NCI-H524 (cell line): ENCODE data around the gene LPCAT2.

Experiments used
- DNase-seq, 2 experiments: peaks; one replicate each; lab custom pipeline; 2025; lab: John Stamatoyannopoulos, UW

LPCAT2 gene

GRCh38 chr16:55555436-55555835, 46.6 kb downstream of the LPCAT2 start:
- DNase-seq = no peak

GRCh38 chr16:55557186-55557585, 48.3 kb downstream of the LPCAT2 start:
- no peak for DNase-seq

GRCh38 chr16:55559233-55559632, 50.4 kb downstream of the LPCAT2 start:
- no peak for DNase-seq

- no peak for DNase-seq
Measured at GRCh38 chr16:55559933-55560516, 51.2 kb downstream of the LPCAT2 start.

GRCh38 chr16:55561319-55561848, 52.5 kb downstream of the LPCAT2 start:
- peak in 1 of 2 experiments; percentile 44 for DNase-seq

GRCh38 chr16:55562936-55563335, 54.1 kb downstream of the LPCAT2 start:
- DNase-seq = no peak

GRCh38 chr16:55563797-55564196, 54.9 kb downstream of the LPCAT2 start:
- no peak for DNase-seq

- DNase-seq = no peak
Measured at GRCh38 chr16:55565086-55565485, 56.2 kb downstream of the LPCAT2 start.

GRCh38 chr16:55566432-55567175, 57.7 kb downstream of the LPCAT2 start, which contains the start of gene CAPNS2:
CAPNS2 (plus strand) TSS chr16:55566684; CDS start chr16:55566757, 73 bp downstream.
- DNase-seq = no peak

GRCh38 chr16:55567382-55567781, 58.5 kb downstream of the LPCAT2 start:
- DNase-seq = no peak

- no peak for DNase-seq
Measured at GRCh38 chr16:55568207-55568606, 59.3 kb downstream of the LPCAT2 start.

GRCh38 chr16:55569025-55569424, 60.2 kb downstream of the LPCAT2 start:
- DNase-seq = no peak

GRCh38 chr16:55570159-55570558, 61.3 kb downstream of the LPCAT2 start:
- DNase-seq = no peak

GRCh38 chr16:55571191-55571897, 62.5 kb downstream of the LPCAT2 start:
- DNase-seq = no peak

GRCh38 chr16:55572439-55572838, 63.6 kb downstream of the LPCAT2 start:
- no peak for DNase-seq

- DNase-seq = no peak
Measured at GRCh38 chr16:55574811-55575210, 65.9 kb downstream of the LPCAT2 start.

GRCh38 chr16:55575496-55575895, 66.6 kb downstream of the LPCAT2 start:
- DNase-seq = no peak

- DNase-seq = no peak
Measured at GRCh38 chr16:55576384-55576783, 67.5 kb downstream of the LPCAT2 start.

GRCh38 chr16:55577887-55578286, 69.0 kb downstream of the LPCAT2 start:
- no peak for DNase-seq

- peak in 1 of 2 experiments; percentile 2 for DNase-seq
Measured at GRCh38 chr16:55585631-55586030, 76.8 kb downstream of the LPCAT2 start.

GRCh38 chr16:55588799-55589198, 79.9 kb downstream of the LPCAT2 start:
- DNase-seq = no peak

- no peak for DNase-seq
Measured at GRCh38 chr16:55592306-55592705, 83.4 kb downstream of the LPCAT2 start.

- no peak for DNase-seq
Measured at GRCh38 chr16:55597928-55598327, 89.1 kb downstream of the LPCAT2 start.
